HG03354 (cell line): ENCODE results near the gene OR10K1.
"Not testable (repeated sequence)": the region's sequence is repeated elsewhere in the genome, so short reads cannot be mapped to it uniquely, and the experiment has no call there.

ENCODE experiments used
- ATAC-seq: cut with Tn5 transposase; IDR thresholded peaks from one replicate; pipeline ENCODE4 v1.9.1; 2021; ENCODE audit warnings: mild to moderate bottlenecking; ENCODE audit not compliant: unreplicated experiment, poor library complexity, severe bottlenecking

The OR10K1 gene, protein sequence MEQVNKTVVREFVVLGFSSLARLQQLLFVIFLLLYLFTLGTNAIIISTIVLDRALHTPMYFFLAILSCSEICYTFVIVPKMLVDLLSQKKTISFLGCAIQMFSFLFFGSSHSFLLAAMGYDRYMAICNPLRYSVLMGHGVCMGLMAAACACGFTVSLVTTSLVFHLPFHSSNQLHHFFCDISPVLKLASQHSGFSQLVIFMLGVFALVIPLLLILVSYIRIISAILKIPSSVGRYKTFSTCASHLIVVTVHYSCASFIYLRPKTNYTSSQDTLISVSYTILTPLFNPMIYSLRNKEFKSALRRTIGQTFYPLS

DNA sequence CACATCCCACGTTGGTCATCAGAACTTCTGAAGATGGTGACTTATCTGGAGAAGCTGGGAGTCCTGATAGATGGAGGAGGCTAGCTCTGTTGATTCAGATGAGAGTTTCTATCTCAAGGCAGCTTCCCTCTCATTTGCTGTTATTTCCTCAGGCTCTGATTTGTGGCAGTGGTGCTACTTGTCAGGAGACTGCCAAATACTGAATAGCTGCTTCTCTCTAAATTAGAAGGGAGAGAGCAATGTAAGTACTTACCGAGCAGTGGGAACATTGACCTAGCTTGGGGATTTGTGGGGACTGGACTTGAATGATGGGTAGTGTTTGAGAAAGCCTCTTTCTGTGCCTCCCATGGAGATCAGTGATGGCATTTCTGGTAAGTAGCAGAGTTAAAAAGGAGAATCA lies at the start of gene OR10K1:
OR10K1 (plus strand) TSS at position 301 of the 400 bp plus-strand sequence. CDS start 3,728 bp downstream, outside the sequence.
- ATAC-seq: no peak

DNA sequence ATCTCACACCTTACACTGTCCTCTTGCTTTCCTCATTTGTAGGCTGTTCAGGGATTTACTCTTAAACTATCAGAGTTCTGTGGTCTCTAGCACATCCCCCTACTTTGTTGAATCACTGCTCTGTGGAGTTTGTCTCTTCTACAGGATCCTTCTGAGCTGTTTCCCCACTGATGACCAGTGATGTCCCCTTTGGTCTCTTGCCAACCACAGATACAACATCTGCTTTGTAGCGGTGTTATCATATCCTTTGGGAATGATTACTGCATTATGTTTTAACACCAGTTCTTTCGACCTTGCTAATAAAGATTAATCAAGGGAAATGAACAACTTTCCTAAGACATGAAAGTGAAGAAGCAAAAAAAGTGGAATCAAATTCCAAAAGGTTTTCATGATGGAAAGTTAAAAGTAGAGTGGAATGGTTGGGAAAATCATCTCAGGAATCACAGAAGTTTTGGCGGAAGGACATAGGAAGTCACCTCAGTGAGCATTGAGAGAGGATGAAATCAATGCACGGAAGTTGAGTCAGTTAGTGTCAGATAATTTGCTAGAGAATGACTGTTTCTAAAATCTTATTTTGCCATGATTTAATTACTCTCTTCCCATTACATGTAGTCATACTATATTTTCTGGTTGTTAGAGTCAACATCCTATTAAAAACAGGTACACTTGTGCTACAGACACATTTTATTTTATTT lies 46.8 kb upstream of the OR10K1 start:
- no peak for ATAC-seq

DNA sequence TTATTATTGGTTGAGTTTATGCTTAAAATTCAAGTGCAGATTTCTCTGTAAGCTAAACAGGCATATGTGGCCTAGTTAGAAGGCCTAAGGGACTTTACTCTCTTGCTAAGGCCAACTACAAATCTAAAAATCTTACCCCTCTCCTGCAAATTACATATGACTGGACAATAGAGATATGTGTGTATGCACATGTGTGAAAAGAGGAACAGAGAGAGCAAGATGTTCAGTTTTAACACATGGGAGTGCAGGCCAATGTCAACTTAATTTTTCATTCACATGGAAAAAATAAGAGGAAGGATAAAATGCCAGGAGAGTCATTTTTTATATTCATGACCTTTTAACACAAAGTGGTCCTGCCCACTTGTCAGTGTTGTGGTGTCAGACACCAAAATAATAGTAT lies 44.0 kb upstream of the OR10K1 start:
- ATAC-seq: no peak

DNA sequence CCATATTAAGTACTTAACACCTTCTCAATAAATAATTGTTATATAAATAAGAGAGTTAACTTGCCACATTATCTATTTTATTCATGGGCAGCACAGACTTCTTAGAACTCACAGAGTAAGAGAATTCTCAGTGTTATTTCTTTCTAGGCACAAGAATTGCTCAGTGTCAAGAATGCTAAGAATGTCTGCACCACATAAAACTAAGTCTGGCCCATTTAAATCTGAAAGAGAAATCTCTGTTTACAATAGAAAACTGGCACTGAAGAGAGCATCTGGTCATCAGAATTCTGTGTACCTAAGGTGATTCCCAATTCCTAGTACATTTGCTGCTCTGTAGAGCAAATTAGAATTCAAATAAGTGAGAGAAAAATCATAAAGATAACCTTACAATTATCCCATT lies 39.4 kb upstream of the OR10K1 start:
- no peak for ATAC-seq

DNA sequence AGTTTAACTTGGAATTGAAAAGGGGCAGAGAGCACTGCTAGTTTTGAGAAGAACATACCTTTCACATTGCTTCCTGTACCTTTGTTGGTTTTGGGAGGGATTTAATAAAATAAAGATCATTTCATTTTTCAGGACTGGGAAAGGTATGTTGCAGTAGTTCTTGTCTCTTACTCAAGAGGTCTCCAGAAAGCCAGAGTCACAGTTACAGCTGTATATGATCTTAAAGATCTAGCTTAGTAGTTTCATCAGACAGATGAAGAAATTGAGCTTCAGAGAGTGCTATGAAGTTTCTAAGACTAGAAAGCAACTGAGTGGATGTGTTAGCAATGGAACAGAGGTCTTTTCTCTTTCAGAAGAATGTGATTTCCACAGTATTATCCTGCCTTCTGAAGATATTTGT lies 36.6 kb upstream of the OR10K1 start:
- no peak for ATAC-seq

DNA sequence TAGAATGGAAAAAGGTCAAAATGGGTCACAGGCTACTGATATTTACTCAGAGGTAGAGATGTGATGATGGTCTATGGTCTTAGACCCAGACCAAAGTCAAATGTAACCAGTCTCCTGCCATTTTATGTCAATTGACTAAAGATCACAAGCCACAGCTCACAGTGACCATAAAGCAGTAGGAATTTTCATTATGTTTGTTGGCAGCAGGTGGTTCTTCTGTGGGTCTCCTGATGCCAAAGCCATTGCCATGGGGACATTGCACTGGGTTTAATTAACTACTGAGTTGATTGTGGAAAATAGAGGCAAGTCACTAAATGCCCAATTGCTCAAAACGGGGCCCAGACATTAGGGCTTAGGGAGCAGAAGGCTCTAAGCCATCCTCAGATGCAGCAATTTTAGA lies 35.5 kb upstream of the OR10K1 start, which contains the start of gene OR10K2:
OR10K2 (minus strand) TSS at position 101 of the 400 bp plus-strand sequence. CDS start 5,371 bp downstream, outside the sequence.
- no peak for ATAC-seq

DNA sequence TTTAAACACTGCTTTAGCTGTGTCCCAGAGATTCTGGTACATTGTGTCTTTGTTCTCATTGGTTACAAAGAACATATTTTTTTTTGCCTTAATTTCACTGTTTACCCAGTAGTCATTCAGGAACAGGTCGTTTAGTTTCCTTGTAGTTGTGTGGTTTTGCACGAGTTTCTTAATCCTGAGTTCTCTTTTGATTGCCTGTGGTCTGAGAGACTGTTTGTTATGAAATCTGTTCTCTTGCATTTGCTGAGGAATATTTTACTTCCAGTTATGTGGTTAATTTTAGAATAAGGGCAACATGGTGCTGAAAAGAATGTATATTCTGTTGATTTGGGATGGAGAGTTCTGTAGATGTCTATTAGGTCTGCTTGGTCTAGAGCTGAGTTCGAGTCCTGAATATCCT lies 31.5 kb upstream of the OR10K1 start:
- ATAC-seq: not testable (repeated sequence)

DNA sequence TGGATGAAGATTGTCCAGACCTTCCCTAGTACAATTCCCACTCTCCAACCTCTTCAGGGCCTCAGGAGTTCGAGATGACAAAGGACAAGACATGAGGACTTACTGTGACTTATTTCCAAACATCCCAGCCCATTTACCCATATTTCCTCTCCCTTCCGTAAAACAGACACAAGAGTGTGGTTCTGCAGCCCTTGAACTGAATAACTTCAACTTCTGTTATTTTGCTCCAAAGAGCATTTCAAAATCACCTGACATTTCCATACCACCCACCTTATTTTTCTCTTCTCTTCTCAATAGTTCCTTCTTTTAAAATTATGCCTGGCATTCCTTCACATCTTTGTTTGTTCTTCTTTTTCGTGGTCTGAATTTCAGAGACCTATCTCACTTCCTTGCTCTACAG lies 26.9 kb upstream of the OR10K1 start:
- no peak for ATAC-seq

DNA sequence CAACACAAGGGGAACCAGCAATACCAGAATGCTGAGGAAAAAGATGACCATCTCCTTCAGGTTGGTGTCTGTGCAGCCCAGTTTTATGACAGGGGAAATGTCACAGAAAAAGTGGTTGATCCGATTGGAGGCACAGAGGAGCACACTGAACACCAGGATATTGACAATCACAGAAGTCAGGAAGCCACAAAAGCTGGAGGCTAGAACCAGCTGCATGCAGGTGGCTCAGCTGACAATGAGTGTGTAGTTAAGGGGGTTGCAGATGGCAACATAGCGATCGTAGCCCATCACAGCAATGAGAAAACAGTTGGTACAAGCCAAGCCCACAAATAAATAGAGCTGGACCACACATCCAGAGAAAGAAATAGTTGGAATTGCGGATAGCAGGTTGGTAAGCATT lies 16.3 kb upstream of the OR10K1 start:
- no peak for ATAC-seq

DNA sequence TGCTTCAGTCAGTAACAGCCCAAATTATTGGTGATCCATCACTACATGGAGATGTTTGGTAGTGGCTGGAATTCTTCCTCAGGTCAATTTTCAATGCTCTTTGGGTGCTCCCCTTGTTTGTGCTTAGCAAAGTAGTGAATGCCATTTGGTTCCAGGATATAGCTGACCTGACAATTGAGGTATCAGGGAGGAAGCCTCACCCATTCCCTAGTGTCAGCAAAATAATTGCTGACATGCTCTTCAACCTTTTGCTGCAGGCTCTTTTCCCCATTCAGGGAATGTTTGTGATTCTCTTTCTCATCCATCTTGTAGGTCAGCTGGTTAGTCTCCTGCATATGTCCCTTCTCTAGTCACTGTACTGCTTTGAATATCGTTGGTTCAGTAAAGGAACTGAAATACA lies 7.1 kb upstream of the OR10K1 start:
- no peak for ATAC-seq

DNA sequence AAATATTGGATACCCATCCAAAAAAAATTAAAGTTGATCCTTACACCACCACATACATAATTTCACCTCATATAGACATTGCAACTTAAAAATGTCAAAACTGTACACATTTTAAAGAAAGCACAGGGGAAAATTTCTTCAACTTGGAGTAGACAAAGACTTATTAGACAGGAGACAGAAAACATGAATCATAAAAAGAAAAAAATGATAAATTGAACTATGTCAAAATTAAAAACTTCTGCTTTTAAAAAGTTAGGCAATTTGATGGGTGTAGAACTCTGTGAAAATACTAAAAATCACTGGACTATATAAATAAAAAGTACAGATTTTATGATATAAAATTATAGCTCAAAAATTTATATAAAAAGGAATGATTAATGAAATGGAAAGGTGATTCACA lies 4.4 kb upstream of the OR10K1 start:
- ATAC-seq: no peak

DNA sequence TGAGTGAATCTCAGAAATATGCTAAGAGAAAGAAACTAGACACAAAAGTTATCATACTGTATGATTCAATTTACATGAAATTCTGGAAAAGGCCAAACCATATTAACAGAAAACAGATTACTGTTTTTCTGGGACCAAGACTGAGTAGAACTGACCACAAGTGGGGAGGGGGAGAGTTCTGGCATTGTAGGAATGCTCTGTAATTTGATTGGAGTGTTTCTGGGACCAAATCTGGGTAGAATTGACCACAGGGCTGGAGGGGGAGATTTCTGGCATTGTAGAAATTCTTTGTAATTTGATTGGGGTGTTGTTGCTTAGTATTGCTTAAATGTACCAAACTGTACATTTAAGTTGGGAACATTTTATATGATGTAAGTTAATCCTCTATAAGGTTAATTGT lies 3.4 kb upstream of the OR10K1 start:
- ATAC-seq: no peak

DNA sequence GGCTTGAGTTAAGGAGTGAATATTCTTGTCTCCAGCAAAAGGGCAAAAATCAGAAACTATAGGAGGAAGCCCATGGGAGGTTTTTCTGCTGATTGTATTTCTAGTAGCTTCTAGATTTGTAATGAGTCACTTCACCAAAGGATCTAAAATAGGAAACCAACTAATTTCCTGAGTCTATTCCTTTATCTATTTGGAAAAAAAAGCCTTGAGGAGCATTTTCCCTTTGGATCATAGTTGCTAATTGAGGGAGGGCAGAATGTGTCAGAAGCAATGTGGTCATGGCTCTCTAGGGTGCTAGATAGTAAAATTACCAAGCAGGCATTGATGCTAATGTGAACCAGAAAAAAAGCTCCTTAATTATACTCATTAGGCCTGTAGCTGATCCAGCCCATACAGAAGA lies 10.3 kb downstream of the OR10K1 start, which contains the start of gene OR10R2:
OR10R2 (plus strand) TSS at position 301 of the 400 bp plus-strand sequence. CDS start 106 bp downstream, outside the sequence.
- no peak for ATAC-seq

DNA sequence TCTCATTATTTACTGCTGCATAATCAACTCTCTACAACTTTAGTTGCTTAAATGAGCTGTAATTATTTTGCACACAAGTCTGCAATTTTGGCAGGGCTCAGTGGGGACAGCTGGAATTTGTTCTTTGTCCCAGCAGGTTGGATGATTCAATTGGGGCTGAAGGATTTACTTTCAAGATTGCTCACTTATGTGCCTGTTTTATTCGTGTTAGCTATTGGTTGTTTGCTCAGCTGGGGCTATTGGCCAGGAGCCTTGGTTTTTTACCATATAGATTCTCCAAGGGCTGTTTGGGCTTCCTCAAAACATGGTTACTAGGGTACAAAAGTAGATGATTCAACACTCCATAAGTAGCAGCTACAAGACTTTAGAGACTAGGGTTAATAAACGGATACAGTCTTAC lies 23.8 kb downstream of the OR10K1 start:
- no peak for ATAC-seq

DNA sequence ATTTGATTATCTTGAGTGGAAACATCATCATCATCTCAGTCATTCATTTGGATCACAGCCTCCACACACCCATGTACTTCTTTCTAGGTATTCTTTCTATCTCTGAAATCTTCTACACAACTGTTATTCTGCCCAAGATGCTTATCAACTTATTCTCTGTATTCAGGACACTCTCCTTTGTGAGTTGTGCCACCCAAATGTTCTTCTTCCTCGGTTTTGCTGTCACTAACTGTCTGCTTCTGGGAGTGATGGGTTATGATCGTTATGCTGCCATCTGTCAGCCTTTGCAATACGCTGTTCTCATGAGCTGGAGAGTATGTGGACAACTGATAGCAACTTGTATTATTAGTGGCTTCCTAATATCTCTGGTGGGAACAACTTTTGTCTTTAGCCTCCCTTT lies 29.7 kb downstream of the OR10K1 start:
- ATAC-seq: no peak

DNA sequence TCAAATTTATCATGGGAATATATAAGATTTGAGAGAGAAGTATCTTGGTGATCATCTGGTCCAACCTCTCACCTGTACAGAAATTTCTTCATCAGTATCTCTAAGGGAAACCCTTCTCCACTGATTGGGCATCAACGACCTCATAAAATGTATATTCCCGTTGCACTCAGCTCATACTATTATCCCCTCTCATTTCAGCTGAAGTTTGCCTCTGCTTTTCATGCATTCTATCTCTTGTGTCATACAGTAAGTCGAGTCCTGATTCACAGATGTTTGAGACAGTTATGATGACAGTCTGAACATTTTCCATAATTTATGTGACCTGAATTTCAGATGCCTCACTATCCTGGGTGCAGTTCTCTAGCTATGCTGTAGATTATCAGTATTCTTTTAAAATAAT lies 31.4 kb downstream of the OR10K1 start:
- ATAC-seq: no peak

DNA sequence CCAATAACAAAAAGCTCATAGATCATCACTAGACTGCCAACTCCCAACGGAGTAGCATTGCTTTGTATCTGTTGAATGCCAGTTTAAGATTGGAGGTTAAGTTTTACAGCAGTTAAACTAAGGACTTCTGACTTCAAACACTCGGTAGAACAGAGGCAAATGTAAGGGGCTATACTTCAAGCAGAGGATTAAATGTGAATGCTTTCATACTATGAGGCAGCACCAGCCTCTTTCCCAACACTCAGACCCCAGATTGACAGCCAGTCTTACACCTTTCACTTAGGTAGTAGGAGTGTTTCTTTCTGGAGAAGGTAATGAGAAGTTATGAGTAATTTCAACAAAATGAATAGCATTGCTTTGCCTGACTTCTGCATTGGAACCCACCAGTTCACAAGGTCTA lies 33.2 kb downstream of the OR10K1 start:
- ATAC-seq: no peak

DNA sequence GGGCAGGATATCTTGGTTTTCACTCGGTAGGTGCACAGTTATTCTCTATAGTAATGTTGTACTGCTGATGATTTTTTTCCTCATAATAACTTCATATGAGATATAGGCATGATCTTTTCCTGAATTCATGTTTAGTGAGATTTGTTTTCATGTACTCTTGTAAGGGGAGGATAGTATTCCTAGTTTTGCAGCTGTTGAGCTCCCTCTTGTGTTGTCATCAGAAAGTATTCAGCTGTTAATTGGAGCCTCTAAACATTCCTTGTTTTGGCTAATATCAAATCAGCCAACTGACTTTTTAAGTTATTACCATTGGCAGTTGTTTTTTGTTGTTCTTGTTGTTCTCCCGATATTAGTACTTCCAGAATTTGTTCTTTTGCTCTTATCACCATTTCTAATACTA lies 34.7 kb downstream of the OR10K1 start:
- no peak for ATAC-seq

DNA sequence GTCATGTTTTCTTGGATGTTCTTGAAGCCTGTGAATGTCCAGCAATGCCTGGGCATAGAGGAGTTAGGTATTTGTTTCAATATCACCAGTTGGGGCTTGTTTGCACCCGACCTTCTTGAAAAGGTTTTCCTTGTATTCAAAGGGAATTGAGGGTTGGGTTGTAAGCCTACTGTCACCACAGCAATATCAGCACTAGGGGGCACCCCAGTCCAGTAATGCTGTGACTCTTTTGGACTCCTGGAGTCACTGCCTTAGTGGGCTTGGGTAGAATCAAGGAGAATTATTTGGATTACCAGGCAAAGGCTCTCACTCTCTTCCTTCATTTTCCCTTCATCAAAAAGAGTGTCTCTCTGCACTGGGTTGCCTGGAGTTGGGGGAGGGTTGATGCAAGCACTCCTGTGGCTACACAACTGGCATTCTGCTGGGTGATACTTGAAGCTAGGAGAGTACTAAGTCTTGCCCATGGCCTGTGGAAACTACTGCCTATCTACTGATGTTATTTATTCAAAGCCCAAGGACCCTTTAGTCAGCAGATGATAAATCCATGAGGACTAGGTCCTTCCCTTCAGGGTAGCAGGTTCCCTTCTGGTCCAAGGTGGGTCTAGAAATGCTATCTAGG lies 44.8 kb downstream of the OR10K1 start:
- ATAC-seq: no peak

DNA sequence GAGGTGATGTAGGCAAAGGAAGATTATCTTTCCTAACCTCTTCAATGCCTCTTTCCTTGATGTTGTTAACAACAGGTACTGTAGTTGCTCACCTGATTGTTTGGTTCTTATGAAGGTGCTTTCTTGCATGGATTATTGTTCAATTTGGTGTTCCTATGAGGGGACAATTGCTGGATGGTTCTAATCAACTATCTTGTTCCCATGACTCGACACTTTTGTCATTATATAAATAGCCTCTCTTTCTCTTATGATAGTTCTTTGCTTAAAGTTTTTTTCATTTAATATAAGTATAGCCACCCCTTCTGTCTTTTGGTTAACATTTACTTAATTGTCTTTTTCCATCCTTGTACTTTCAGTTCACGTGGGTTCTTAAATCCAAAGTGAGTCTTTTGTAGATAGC lies 45.9 kb downstream of the OR10K1 start:
- ATAC-seq: no peak
